B cell (primary cell): ENCODE data around the gene DSG4. TPM values are rescaled to one million over a fixed set of nuclear protein-coding genes. Genes with fewer than 3 reads are reported as not detected.

Experiments
- ATAC-seq: fragments of 200-7000 bp; cut with Tn5 transposase; one replicate; pipeline ENCODE4 v1.10.0; 2021; ENCODE audit warnings: low read depth, mild to moderate bottlenecking, moderate number of reproducible peaks, moderate library complexity
- CTCF ChIA-PET: fragments of 350-600 bp; sonication (Branson Sonifier 250); formaldehyde crosslinking; loops from one replicate; lab custom pipeline; 2021; ENCODE audit warnings: antibody characterized with exemption, inconsistent platforms; lab: Charles Lee
- POLR2A ChIA-PET: fragments of 350-600 bp; sonication (Branson Sonifier 250); formaldehyde crosslinking; loops from one replicate; lab custom pipeline; 2021; ENCODE audit warnings: antibody characterized with exemption; lab: Charles Lee
- DNase-seq: peaks from one replicate; pipeline ENCODE4 v3.0.0; 2013
- H2AFZ ChIP-seq: 2 replicates; pipeline ENCODE4 v1.6.1; 2012; ENCODE audit warnings: mild to moderate bottlenecking, low read depth, low read length; ENCODE audit not compliant: insufficient read depth, poor library complexity, severe bottlenecking
- H3K27ac ChIP-seq, 2 donors: 1 replicate in 1 of 2; 2 replicates in 1 of 2; pipeline ENCODE4 v1.5.1; 2012 to 2013; ENCODE audit warnings: low read length in 2 of 2, mild to moderate bottlenecking in 2 of 2, moderate library complexity in 1 of 2
- H3K27me3 ChIP-seq, 4 experiments: fragments of 200-600 bp in 1 of 4; sonication (generic) in 1 of 4; replicated peaks in 1 of 4; 1 replicate in 2 of 4; 2 replicates in 2 of 4; pipeline versions ENCODE4 v1.6.1 to v1.7.0; 2013 to 2016; ENCODE audit warnings: low read length in 3 of 4, mild to moderate bottlenecking in 2 of 4, mixed read lengths in 1 of 4, moderate library complexity in 1 of 4; ENCODE audit not compliant: insufficient read depth in 4 of 4, control insufficient read depth in 3 of 4; ENCODE audit errors: control extremely low read depth in 1 of 4
- H3K36me3 ChIP-seq, 2 experiments: replicated peaks in 1 of 2; 1 replicate in 1 of 2; 2 replicates in 1 of 2; pipeline versions ENCODE4 v1.6.1 to v1.7.1; 2013; ENCODE audit warnings: low read length in 1 of 2; ENCODE audit not compliant: insufficient read depth in 2 of 2, control insufficient read depth in 1 of 2; ENCODE audit errors: control extremely low read depth in 1 of 2, extremely low read depth in 1 of 2
- H3K4me1 ChIP-seq, 2 donors: fragments of 200-600 bp in 1 of 2; sonication (generic) in 1 of 2; 1 replicate in 1 of 2; 2 replicates in 1 of 2; pipeline versions ENCODE4 v1.5.1 to v1.6.1; 2013 to 2017; ENCODE audit warnings: low read length in 2 of 2; ENCODE audit not compliant: control insufficient read depth in 2 of 2, insufficient read depth in 2 of 2
- H3K4me2 ChIP-seq: replicated peaks from 2 replicates; pipeline ENCODE3; 2012; ENCODE audit warnings: mild to moderate bottlenecking, low read depth, low read length; ENCODE audit not compliant: poor library complexity, severe bottlenecking
- H3K4me3 ChIP-seq, 5 experiments: fragments of 200-600 bp in 1 of 5; sonication (generic) in 1 of 5; 1 replicate in 3 of 5; 2 replicates in 2 of 5; pipeline versions ENCODE4 v1.5.1 to v1.7.0; 2011 to 2016; ENCODE audit warnings: low read length in 4 of 5, mild to moderate bottlenecking in 4 of 5, low read depth in 2 of 5, control low read depth in 1 of 5, moderate library complexity in 1 of 5; ENCODE audit not compliant: insufficient read depth in 1 of 5; ENCODE audit errors: control extremely low read depth in 1 of 5, extremely low read depth in 1 of 5
- H3K79me2 ChIP-seq: fragments of 200-600 bp; sonication (generic); one replicate; pipeline ENCODE4 v1.6.0; 2016; ENCODE audit warnings: low read length; ENCODE audit not compliant: control insufficient read depth, insufficient read depth
- H3K9ac ChIP-seq: fragments of 200-600 bp; sonication (generic); 2 replicates; pipeline ENCODE4 v1.6.1; 2017; ENCODE audit warnings: mild to moderate bottlenecking, low read length, moderate library complexity
- H3K9me3 ChIP-seq, 3 donors: one replicate each; pipeline versions ENCODE4 v1.6.1 to v1.7.1; 2013; ENCODE audit warnings: low read length in 2 of 3; ENCODE audit not compliant: control insufficient read depth in 2 of 3, insufficient read depth in 1 of 3; ENCODE audit errors: control extremely low read depth in 1 of 3
- H4K20me1 ChIP-seq: 2 replicates; pipeline ENCODE4 v1.6.0; 2012; ENCODE audit warnings: mild to moderate bottlenecking, low read length; ENCODE audit not compliant: insufficient read depth, control insufficient read depth, poor library complexity, severe bottlenecking
- H3K27ac Mint-ChIP-seq: one replicate; pipeline ENCODE4 v1.8.0; 2021; ENCODE audit warnings: mixed read lengths
- H3K27me3 Mint-ChIP-seq: one replicate; pipeline ENCODE4 v1.8.0; 2021; ENCODE audit warnings: mixed read lengths
- H3K4me1 Mint-ChIP-seq: one replicate; pipeline ENCODE4 v1.8.0; 2021; ENCODE audit warnings: mixed read lengths
- H3K4me3 Mint-ChIP-seq: one replicate; pipeline ENCODE4 v1.8.0; 2021; ENCODE audit warnings: mixed read lengths
- H3K9me3 Mint-ChIP-seq: one replicate; pipeline ENCODE4 v1.8.0; 2022; ENCODE audit warnings: mixed read lengths; ENCODE audit not compliant: insufficient read depth
- CTCF ChIP-seq: fragments of 200-600 bp; IDR thresholded peaks from one replicate; pipeline ENCODE4 v1.8.0; 2022; ENCODE audit warnings: antibody characterized with exemption, mild to moderate bottlenecking
- EZH2 ChIP-seq: IDR thresholded peaks from 2 replicates; pipeline ENCODE4 v1.6.1; 2012; ENCODE audit warnings: borderline replicate concordance, low read depth, mild to moderate bottlenecking, moderate library complexity, low read length; ENCODE audit not compliant: insufficient read depth, poor library complexity, severe bottlenecking
- WGBS: methylation state at CpG from one replicate; pipeline ENCODE4 v1.1.5; 2013; ENCODE audit warnings: missing lambda C conversion rate; ENCODE audit not compliant: insufficient coverage; 5-methylcytosine and 5-hydroxymethylcytosine counted together
- intact Hi-C: fragments of 100-400 bp; cut with micrococcal nuclease; formaldehyde crosslinking; loops from one replicate; pipeline ENCODE4 v1.10.0; 2022
- polyA plus RNA-seq: library from polyadenylated mRNA; depleted of rRNA; stranded (reverse); fragments of >200 nt; gene quantifications from 2 replicates; pipeline ENCODE4 v1.2.3, GENCODE V29; 2012
- total RNA-seq, 2 donors: library from RNA; stranded (reverse); fragments of 120-200 nt in 1 of 2; gene quantifications; 1 replicate in 1 of 2; 2 replicates in 1 of 2; pipeline versions ENCODE4 v1.2.3 to v1.2.4, GENCODE V29; 2013 to 2022

DSG4 gene
- total and polyA plus RNA-seq, 2 donors (not counting 1 experiment from before 2014, with no cell fraction given): not detected

DNA sequence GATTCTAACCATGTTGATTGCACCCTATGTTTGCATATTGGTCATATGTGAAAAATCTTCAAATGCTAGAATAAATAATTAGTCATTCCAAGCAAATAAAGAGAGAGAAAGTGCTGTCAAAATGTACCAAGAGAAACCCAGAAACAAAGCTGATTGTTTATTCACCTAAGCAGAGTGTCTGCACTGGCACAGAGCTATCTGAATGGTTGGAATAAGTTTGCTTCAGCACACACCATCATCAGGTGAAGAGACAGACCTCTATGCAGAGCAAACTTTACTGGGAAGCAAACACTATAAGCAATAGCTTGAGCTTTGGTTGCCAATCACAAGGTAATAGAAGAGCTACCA lies 25.4 kb downstream of the DSG4 start:
- Histone ChIP-seq H2AFZ (no peak overlapping the region), H4K20me1 (no peaks in the 10 kb centered on the region), H3K4me3 (no peak overlapping the region), H3K9me3 (no peaks in the 10 kb centered on the region), H3K27me3 (no peaks in the 10 kb centered on the region), H3K9ac (no peak overlapping the region), H3K36me3 (no peaks in the 10 kb centered on the region), H3K4me2 (no peak overlapping the region), H3K27ac (no peak overlapping the region), H3K4me1 (no peaks in the 10 kb centered on the region), H3K79me2 (no peaks in the 10 kb centered on the region)
- TF ChIP-seq EZH2 (no peak), CTCF (no peak)
- ChIA-PET CTCF (no interaction called here), POLR2A (no interaction called here)
- Mint-ChIP-seq H3K27ac (no peak overlapping the region), H3K27me3 (no peaks in the 10 kb centered on the region), H3K4me3 (no peak overlapping the region), H3K9me3 (no peaks in the 10 kb centered on the region), H3K4me1 (no peaks in the 10 kb centered on the region)
- DNase-seq (no peak), ATAC-seq (no peak)
- intact Hi-C loops: no loop called here

DNA sequence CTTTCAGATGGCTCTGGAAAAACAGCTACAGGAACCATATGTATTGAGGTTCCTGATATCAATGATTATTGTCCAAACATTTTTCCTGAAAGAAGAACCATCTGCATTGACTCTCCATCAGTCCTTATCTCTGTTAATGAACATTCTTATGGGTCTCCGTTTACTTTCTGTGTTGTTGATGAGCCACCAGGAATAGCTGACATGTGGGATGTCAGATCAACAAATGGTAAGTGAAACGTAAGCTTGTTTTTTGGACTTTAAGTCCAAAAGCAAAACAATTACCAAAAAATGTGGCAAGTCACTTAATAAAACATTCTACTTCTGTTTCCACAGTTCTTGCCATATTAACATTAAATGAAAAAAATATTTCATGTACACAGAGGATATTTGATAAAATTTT lies 26.8 kb downstream of the DSG4 start:
- no peaks in the 10 kb centered on the region for H4K20me1 ChIP-seq
- H3K4me3 Mint-ChIP-seq: no peak overlapping the region
- H3K9ac ChIP-seq: no peak overlapping the region
- no peak overlapping the region for H3K4me2 ChIP-seq
- no peak overlapping the region for H3K27ac Mint-ChIP-seq
- intact Hi-C loops: no loop called here
- no peaks in the 10 kb centered on the region for H3K27me3 ChIP-seq
- CTCF ChIA-PET: no interaction called here
- no peak overlapping the region for H3K4me3 ChIP-seq
- WGBS: no CpG with 5 or more reads among the region's 2 CpGs
- no peaks in the 10 kb centered on the region for H3K9me3 Mint-ChIP-seq
- ATAC-seq (no peak), DNase-seq (no peak)
- H2AFZ ChIP-seq: no peak overlapping the region
- no peaks in the 10 kb centered on the region for H3K4me1 Mint-ChIP-seq
- POLR2A ChIA-PET: no interaction called here
- TF ChIP-seq CTCF: no peak
- TF ChIP-seq EZH2: no peak
- H3K79me2 ChIP-seq: no peaks in the 10 kb centered on the region
- H3K36me3 ChIP-seq: no peaks in the 10 kb centered on the region
- no peak overlapping the region for H3K27ac ChIP-seq
- no peaks in the 10 kb centered on the region for H3K27me3 Mint-ChIP-seq
- no peaks in the 10 kb centered on the region for H3K4me1 ChIP-seq
- H3K9me3 ChIP-seq: no peaks in the 10 kb centered on the region
